K562 (cell line): Measurements from ENCODE around the gene WDR90.

Experiments used
- ATF3 ChIP-seq, 2 experiments: fragments of 450-650 bp in 1 of 2; sonication (generic) in 1 of 2; formaldehyde crosslinking in 1 of 2; IDR thresholded peaks in 1 of 2; conservative IDR thresholded peaks in 1 of 2; 2 replicates each; pipeline versions ENCODE4 v1.6.1 to v1.8.1; 2016 to 2023; ENCODE audit warnings: mild to moderate bottlenecking in 2 of 2, moderate library complexity in 2 of 2, inconsistent platforms in 1 of 2, missing genetic modification reagents in 1 of 2
- CTCF ChIP-seq, 3 experiments: IDR thresholded peaks in 2 of 3; conservative IDR thresholded peaks in 1 of 3; 2 replicates each; pipeline ENCODE4 v1.5.1; 2011 to 2012; ENCODE audit warnings: low read length in 3 of 3, mild to moderate bottlenecking in 3 of 3, control low read depth in 2 of 3, improper control_type of control experiment in 1 of 3, inconsistent platforms in 1 of 3, low read depth in 1 of 3, mixed read lengths in 1 of 3, moderate library complexity in 1 of 3; ENCODE audit not compliant: insufficient read depth in 2 of 3
- FOXA3 ChIP-seq, 2 experiments: fragments of 450-650 bp in 1 of 2; sonication (generic) in 1 of 2; formaldehyde crosslinking; IDR thresholded peaks in 1 of 2; conservative IDR thresholded peaks in 1 of 2; 2 replicates each; pipeline versions ENCODE4 v1.4.0 to v1.8.0; 2020 to 2022; ENCODE audit warnings: mild to moderate bottlenecking in 2 of 2, missing genetic modification reagents in 1 of 2
- MAX ChIP-seq: sonication (generic); formaldehyde crosslinking; IDR thresholded peaks from 2 replicates; pipeline ENCODE4 v1.9.0; 2022; ENCODE audit warnings: mild to moderate bottlenecking, missing genetic modification reagents
- MEF2D ChIP-seq: conservative IDR thresholded peaks from 2 replicates; pipeline ENCODE4 v1.6.1; 2016; ENCODE audit warnings: low read depth, missing genetic modification characterization, missing compliant biosample characterization
- MTF1 ChIP-seq: fragments of 250-450 bp; sonication (Bioruptor Pico); IDR thresholded peaks from 2 replicates; pipeline ENCODE4 v1.9.0; 2021; ENCODE audit warnings: moderate library complexity, mild to moderate bottlenecking, inconsistent platforms, borderline replicate concordance
- SMAD1 ChIP-seq: fragments of 150-350 bp; IDR thresholded peaks from 2 replicates; pipeline ENCODE4 v1.6.1; 2014; ENCODE audit warnings: low read length, low read depth; ENCODE audit not compliant: partially characterized antibody
- SRF ChIP-seq, 2 experiments: fragments of 250-450, 450-650 bp in 1 of 2; sonication (Bioruptor Pico) in 1 of 2; sonication (generic) in 1 of 2; formaldehyde crosslinking; IDR thresholded peaks; 2 replicates each; pipeline versions ENCODE4 v1.5.0 to v1.5.1; 2020 to 2022; ENCODE audit warnings: mild to moderate bottlenecking in 1 of 2, missing genetic modification reagents in 1 of 2
- ZBTB33 ChIP-seq: sonication (generic); formaldehyde crosslinking; IDR thresholded peaks from 2 replicates; pipeline ENCODE4 v1.8.1; 2023; ENCODE audit warnings: mild to moderate bottlenecking, missing genetic modification reagents

GRCh38 chr16:645852-646678 is 3.1 kb upstream of the WDR90 start:
- TF ChIP-seq ATF3 (IDR thresholded peaks at IDR 0.05) (no peak), ATF3 (CRISPR knock-in tag; conservative IDR thresholded peaks at IDR 0.05) (no peak), MEF2D (tag) (no peak), CTCF (IDR thresholded peaks at IDR 0.05 in 2 of 3, conservative IDR thresholded peaks at IDR 0.05 in 1 of 3; ENCODE audit: insufficient read depth in 2 of 3, low read depth in 1 of 3, low read length in 3 of 3) (no peak), SRF (CRISPR knock-in tag; IDR thresholded peaks at IDR 0.05) (no peak), MTF1 (no peak), MAX (no peak), SMAD1 (no peak), ZBTB33 (CRISPR knock-in tag) (no peak), FOXA3 (CRISPR knock-in tag; conservative IDR thresholded peaks at IDR 0.05 in 1 of 2, IDR thresholded peaks at IDR 0.05 in 1 of 2) (no peak)
